Spleen (tissue), 11 donors: Measurements from ENCODE around the gene CYP11A1. TPM values are rescaled to one million over a fixed set of nuclear protein-coding genes. Genes with fewer than 3 reads are reported as not detected.

ENCODE experiments used
- DNase-seq: peaks from one replicate; pipeline ENCODE4 v3.0.0-alpha.2; 2020
- H3K27ac ChIP-seq, 8 donors: fragments of 200-600 bp; sonication (generic) in 7 of 8; 1 replicate in 4 of 8; 2 replicates in 4 of 8; pipeline versions ENCODE4 v1.5.0 to v1.8.0; 2016 to 2021; ENCODE audit warnings: inconsistent platforms in 4 of 8, mild to moderate bottlenecking in 4 of 8, moderate library complexity in 1 of 8
- H3K27me3 ChIP-seq, 7 donors: fragments of 200-600 bp; sonication (generic) in 6 of 7; replicated peaks in 1 of 7; 1 replicate in 4 of 7; 2 replicates in 3 of 7; pipeline versions ENCODE4 v1.5.0 to v1.8.0; 2016 to 2021; ENCODE audit warnings: inconsistent platforms in 3 of 7, mild to moderate bottlenecking in 1 of 7
- H3K36me3 ChIP-seq, 6 donors: fragments of 200-600 bp; sonication (generic) in 5 of 6; 1 replicate in 4 of 6; 2 replicates in 2 of 6; pipeline versions ENCODE4 v1.5.0 to v1.8.0; 2016 to 2021; ENCODE audit warnings: inconsistent platforms in 2 of 6
- H3K4me1 ChIP-seq, 6 donors: fragments of 200-600 bp; sonication (generic) in 5 of 6; 1 replicate in 3 of 6; 2 replicates in 3 of 6; pipeline versions ENCODE4 v1.5.0 to v1.8.0; 2016 to 2021; ENCODE audit warnings: inconsistent platforms in 3 of 6
- H3K4me3 ChIP-seq, 8 donors: fragments of 200-600 bp; sonication (generic) in 7 of 8; 1 replicate in 4 of 8; 2 replicates in 4 of 8; pipeline versions ENCODE4 v1.5.0 to v1.8.0; 2016 to 2021; ENCODE audit warnings: inconsistent platforms in 4 of 8, mild to moderate bottlenecking in 4 of 8, moderate library complexity in 2 of 8
- H3K9me3 ChIP-seq, 8 donors: fragments of 200-600 bp; sonication (generic) in 7 of 8; 1 replicate in 4 of 8; 2 replicates in 4 of 8; pipeline versions ENCODE4 v1.5.0 to v1.8.0; 2016 to 2021; ENCODE audit warnings: inconsistent platforms in 4 of 8
- POLR2A ChIP-seq, 3 donors: fragments of 450-650 bp; IDR thresholded peaks; one replicate each; pipeline ENCODE4 v1.5.1; 2017; ENCODE audit warnings: antibody characterized with exemption in 3 of 3, mild to moderate bottlenecking in 1 of 3
- POLR2AphosphoS5 ChIP-seq, 3 donors: sonication (generic); formaldehyde crosslinking; IDR thresholded peaks; one replicate each; pipeline ENCODE4 v1.5.1; 2017; ENCODE audit warnings: antibody characterized with exemption in 3 of 3
- WGBS, 5 donors: extraction: QIAGEN DNeasy Blood & Tissue Kit in 3 of 5; methylation state at CpG; one replicate each; pipeline versions ENCODE4 v1.1.5 to v1.1.7; 2013 to 2018; 5-methylcytosine and 5-hydroxymethylcytosine counted together
- intact Hi-C: fragments of 100-400 bp; cut with DNase I; formaldehyde crosslinking; loops from one replicate; pipeline ENCODE4 v1.15.0; 2023; ENCODE audit warnings: low total_unique reads
- polyA plus RNA-seq, 3 donors: library from polyadenylated mRNA; stranded (reverse); fragments of 200-250 nt; gene quantifications; one replicate each; pipeline ENCODE4 v1.2.1, GENCODE V29; 2013
- total RNA-seq, 7 donors: library from RNA; depleted of rRNA in 3 of 7; stranded (reverse); fragments of >200 nt in 3 of 7; fragmentation: NEBNext Ultra II Directional in 4 of 7; extraction: Animal tissue kit (Norgen Biotek cat#: 25700) in 4 of 7; gene quantifications; one replicate each; pipeline versions ENCODE4 v1.1.0 to v1.2.1, GENCODE V29; 2016 to 2021
- TF ChIP-seq, protein P1 (sequence below), 11 experiments: fragments of 200-600 bp in 7 of 11; fragments of 450-650 bp in 4 of 11; sonication (generic) in 4 of 11; IDR thresholded peaks in 8 of 11; conservative IDR thresholded peaks in 3 of 11; 1 replicate in 7 of 11; 2 replicates in 4 of 11; pipeline versions ENCODE4 v1.4.0 to v1.8.0; 2016 to 2021; ENCODE audit warnings: antibody characterized with exemption in 11 of 11, inconsistent platforms in 4 of 11, mild to moderate bottlenecking in 1 of 11
- donor health status: healthy with polysubstance abuse.
- donor health status: DM: no; HTN: no; CAD: no; lungs with moderate emphysema.
- donor health status: DM: no; HTN: no; CAD: no.
- donor health status: Bipolar disorder and iron deficiency.
- donor health status: healthy.
- donor health status: DM: no; HTN: no; CAD: no.
- donor health status: DM: yes; HTN: yes; CAD: no.

The CYP11A1 gene
- total and polyA plus RNA-seq, 10 donors, result 1.6 to 14.3 (median 4.9) TPM

GRCh38 chr15:74327756-74328155 lies 39.7 kb downstream of the CYP11A1 start:
- Histone ChIP-seq H3K27ac (no peak overlapping the region), H3K9me3 (no peaks in the 10 kb centered on the region), H3K4me3 (no peak overlapping the region), H3K27me3 (no peaks in the 10 kb centered on the region), H3K36me3 (no peaks in the 10 kb centered on the region), H3K4me1 (peaks cover 0 to 23% (median 1%) of the 10 kb centered on the region in 6 donors)
- no peak for DNase-seq
- TF ChIP-seq POLR2AphosphoS5 (IDR thresholded peaks at IDR 0.05), result no peak
- TF ChIP-seq, protein P1, sequence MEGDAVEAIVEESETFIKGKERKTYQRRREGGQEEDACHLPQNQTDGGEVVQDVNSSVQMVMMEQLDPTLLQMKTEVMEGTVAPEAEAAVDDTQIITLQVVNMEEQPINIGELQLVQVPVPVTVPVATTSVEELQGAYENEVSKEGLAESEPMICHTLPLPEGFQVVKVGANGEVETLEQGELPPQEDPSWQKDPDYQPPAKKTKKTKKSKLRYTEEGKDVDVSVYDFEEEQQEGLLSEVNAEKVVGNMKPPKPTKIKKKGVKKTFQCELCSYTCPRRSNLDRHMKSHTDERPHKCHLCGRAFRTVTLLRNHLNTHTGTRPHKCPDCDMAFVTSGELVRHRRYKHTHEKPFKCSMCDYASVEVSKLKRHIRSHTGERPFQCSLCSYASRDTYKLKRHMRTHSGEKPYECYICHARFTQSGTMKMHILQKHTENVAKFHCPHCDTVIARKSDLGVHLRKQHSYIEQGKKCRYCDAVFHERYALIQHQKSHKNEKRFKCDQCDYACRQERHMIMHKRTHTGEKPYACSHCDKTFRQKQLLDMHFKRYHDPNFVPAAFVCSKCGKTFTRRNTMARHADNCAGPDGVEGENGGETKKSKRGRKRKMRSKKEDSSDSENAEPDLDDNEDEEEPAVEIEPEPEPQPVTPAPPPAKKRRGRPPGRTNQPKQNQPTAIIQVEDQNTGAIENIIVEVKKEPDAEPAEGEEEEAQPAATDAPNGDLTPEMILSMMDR (IDR thresholded peaks at IDR 0.05 in 8 of 11, conservative IDR thresholded peaks at IDR 0.05 in 3 of 11), result no peak
- TF ChIP-seq POLR2A (IDR thresholded peaks at IDR 0.05), result no peak
- intact Hi-C loops, result no loop called here
- WGBS, 5 donors, result 81 to 86% (median 84%) methylated on average over 6 of the region's 6 CpGs

DNA sequence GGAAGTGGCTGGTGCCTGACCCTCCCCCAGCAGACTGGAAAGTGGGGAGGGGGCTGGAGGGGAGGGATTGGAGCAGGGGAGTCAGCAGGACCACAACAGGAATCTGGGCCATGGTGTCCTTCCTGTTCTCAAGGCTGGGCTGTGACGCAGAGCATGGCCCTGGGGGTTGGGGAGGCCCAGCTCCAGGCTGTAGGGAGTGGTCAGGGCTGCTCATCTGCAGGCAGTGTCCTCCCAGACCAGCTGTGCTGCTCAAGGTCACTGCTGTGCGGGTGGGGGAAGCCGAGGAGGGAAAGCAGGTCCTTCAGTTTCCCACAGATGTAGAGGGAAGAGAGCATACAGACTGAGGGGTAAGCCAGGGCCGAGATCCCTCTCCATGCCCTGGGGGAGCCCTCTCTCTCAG lies 40.7 kb downstream of the CYP11A1 start:
- Histone ChIP-seq H3K4me1 (peaks cover 0 to 27% (median 2%) of the 10 kb centered on the region in 6 donors), H3K27ac (peak overlapping the region in 3 of 8 donors; percentile 23 to 55 (median 54))

DNA sequence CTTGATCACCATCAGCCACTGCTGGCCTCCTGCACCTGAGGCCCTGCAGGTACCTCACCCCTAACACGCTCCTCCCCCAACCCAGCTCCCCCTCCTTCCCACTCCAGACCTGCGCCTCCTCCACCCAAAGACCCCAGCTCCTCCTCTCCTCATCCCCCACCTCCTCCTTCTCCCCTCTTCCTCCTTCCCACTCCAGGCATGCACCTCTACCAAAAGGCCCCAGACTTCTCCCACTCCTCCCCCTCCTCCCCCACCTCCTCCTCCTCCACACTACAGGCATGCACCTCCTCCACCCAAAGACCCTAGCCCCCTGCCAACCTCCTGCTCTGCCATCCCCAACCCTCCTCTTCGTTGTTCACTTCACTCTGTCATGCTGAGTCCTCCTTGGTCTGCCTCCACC lies 42.7 kb downstream of the CYP11A1 start:
- Histone ChIP-seq H3K4me3 (no peak overlapping the region), H3K4me1 (peaks cover 2 to 37% (median 10%) of the 10 kb centered on the region in 6 donors), H3K27ac (no peak overlapping the region), H3K36me3 (no peaks in the 10 kb centered on the region), H3K27me3 (no peaks in the 10 kb centered on the region), H3K9me3 (no peaks in the 10 kb centered on the region)
- DNase-seq, result no peak
- intact Hi-C loops, result loop anchor here (5.0 kb wide), 3 partner anchors 197 to 352 kb away; no protein-coding TSS in a partner anchor
- TF ChIP-seq, protein P1 (IDR thresholded peaks at IDR 0.05 in 8 of 11, conservative IDR thresholded peaks at IDR 0.05 in 3 of 11), result no peak
- no peak for TF ChIP-seq POLR2AphosphoS5 (IDR thresholded peaks at IDR 0.05)
- no peak for TF ChIP-seq POLR2A (IDR thresholded peaks at IDR 0.05)
- WGBS, 5 donors, result 61 to 80% (median 79%) methylated on average over 3 of the region's 3 CpGs

More for the DNA sequence above, 40.7 kb downstream of the CYP11A1 start:
- intact Hi-C loops, result no loop called here
- Histone ChIP-seq H3K4me3 (no peak overlapping the region), H3K36me3 (no peaks in the 10 kb centered on the region), H3K27me3 (no peaks in the 10 kb centered on the region), H3K9me3 (no peaks in the 10 kb centered on the region)
- WGBS, 5 donors, result 45 to 69% (median 60%) methylated on average over 4 of the region's 4 CpGs
- DNase-seq, result peak; percentile 82
- TF ChIP-seq, protein P1 (IDR thresholded peaks at IDR 0.05 in 8 of 11, conservative IDR thresholded peaks at IDR 0.05 in 3 of 11), result no peak
- TF ChIP-seq POLR2AphosphoS5 (IDR thresholded peaks at IDR 0.05), result peak; percentile 58 to 75 (median 60)

- no peak overlapping the region for H3K27ac ChIP-seq
Measured at GRCh38 chr15:74322558-74323180, 44.8 kb downstream of the CYP11A1 start.

More at GRCh38 chr15:74322558-74323180, 44.8 kb downstream of the CYP11A1 start:
- H3K36me3 ChIP-seq, result no peaks in the 10 kb centered on the region
- H3K4me1 ChIP-seq, result peaks cover 5 to 58% (median 20%) of the 10 kb centered on the region in 6 donors
- H3K27me3 ChIP-seq, result no peaks in the 10 kb centered on the region
- intact Hi-C loops, result loop anchor here (5.0 kb wide), 3 partner anchors 195 to 350 kb away; no protein-coding TSS in a partner anchor
- DNase-seq, result peak; percentile 89
- no peak overlapping the region for H3K4me3 ChIP-seq
- TF ChIP-seq POLR2A (IDR thresholded peaks at IDR 0.05), result no peak
- TF ChIP-seq, protein P1 (IDR thresholded peaks at IDR 0.05 in 8 of 11, conservative IDR thresholded peaks at IDR 0.05 in 3 of 11), result peak; percentile 65 to 90 (median 82)
- H3K9me3 ChIP-seq, result no peaks in the 10 kb centered on the region
- WGBS, 5 donors, result 19 to 35% (median 24%) methylated on average over 4 to 6 of the region's 6 CpGs
